Caco-2 (cell line): ENCODE results near the gene ATG101. TPM values are rescaled to one million over a fixed set of nuclear protein-coding genes. Genes with fewer than 3 reads are reported as not detected.

Experiments
- BruUV-seq: library from RNA; stranded (reverse); fragments of 400-500 nt; replicated peaks from 2 replicates; lab custom pipeline; 2021; lab: Mats Ljungman, UMichigan
- CTCF ChIA-PET: fragments of 300-600 bp; sonication (Branson Sonifier 250); formaldehyde crosslinking; loops from one replicate; lab custom pipeline; 2022; ENCODE audit warnings: antibody characterized with exemption; lab: Charles Lee
- POLR2A ChIA-PET: fragments of 300-600 bp; sonication (Branson Sonifier 250); formaldehyde crosslinking; loops from one replicate; lab custom pipeline; 2022; ENCODE audit warnings: antibody characterized with exemption; lab: Charles Lee
- DNase-seq, 2 experiments: peaks; one replicate each; pipeline versions ENCODE4 v3.0.0 to v3.0.0-alpha.2; 2020 to 2022
- H3K27me3 ChIP-seq: replicated peaks from 2 replicates; pipeline ENCODE4 v1.6.0; 2011; ENCODE audit warnings: low read length; ENCODE audit not compliant: control insufficient read depth, insufficient read depth
- H3K36me3 ChIP-seq: 2 replicates; pipeline ENCODE4 v1.5.1; 2011; ENCODE audit warnings: low read length; ENCODE audit not compliant: control insufficient read depth, insufficient read depth
- H3K4me1 ChIP-seq: fragments of 250-450 bp; sonication (Bioruptor Pico); 2 replicates; pipeline ENCODE4 v1.5.1; 2020; ENCODE audit warnings: mild to moderate bottlenecking
- H3K4me3 ChIP-seq: 2 replicates; pipeline ENCODE4 v1.5.1; 2011; ENCODE audit warnings: low read depth, mild to moderate bottlenecking, control low read depth, low read length
- H3K9me3 ChIP-seq: fragments of 250-450 bp; sonication (Bioruptor Pico); 2 replicates; pipeline ENCODE4 v1.5.1; 2020; ENCODE audit warnings: mild to moderate bottlenecking, moderate library complexity
- H3K27ac Mint-ChIP-seq: one replicate; pipeline ENCODE4 v1.8.0; 2022; ENCODE audit warnings: mixed read lengths; ENCODE audit not compliant: unreplicated experiment
- H3K27me3 Mint-ChIP-seq: one replicate; pipeline ENCODE4 v1.8.0; 2022; ENCODE audit warnings: mixed read lengths; ENCODE audit not compliant: insufficient read depth, unreplicated experiment
- H3K36me3 Mint-ChIP-seq: one replicate; pipeline ENCODE4 v1.8.0; 2022; ENCODE audit warnings: mild to moderate bottlenecking, mixed read lengths; ENCODE audit not compliant: insufficient read depth, unreplicated experiment
- H3K4me1 Mint-ChIP-seq: one replicate; pipeline ENCODE4 v1.8.0; 2022; ENCODE audit warnings: low read depth, mixed read lengths; ENCODE audit not compliant: unreplicated experiment
- H3K4me3 Mint-ChIP-seq: one replicate; pipeline ENCODE4 v1.8.0; 2022; ENCODE audit warnings: mild to moderate bottlenecking, moderate library complexity, mixed read lengths; ENCODE audit not compliant: unreplicated experiment
- H3K9me3 Mint-ChIP-seq: one replicate; pipeline ENCODE4 v1.8.0; 2022; ENCODE audit warnings: mixed read lengths; ENCODE audit not compliant: unreplicated experiment
- CTCF ChIP-seq, 2 experiments: fragments of 200-600 bp in 1 of 2; IDR thresholded peaks; 1 replicate in 1 of 2; 2 replicates in 1 of 2; pipeline versions ENCODE4 v1.5.1 to v1.8.0; 2011 to 2022; ENCODE audit warnings: antibody characterized with exemption in 1 of 2, control low read depth in 1 of 2, inconsistent platforms in 1 of 2, low read depth in 1 of 2, low read length in 1 of 2, mild to moderate bottlenecking in 1 of 2, moderate library complexity in 1 of 2; ENCODE audit not compliant: insufficient read depth in 1 of 2, severe bottlenecking in 1 of 2, unreplicated experiment in 1 of 2
- intact Hi-C: fragments of 100-400 bp; cut with micrococcal nuclease; formaldehyde crosslinking; loops from one replicate; pipeline ENCODE4 v1.10.0; 2022; ENCODE audit not compliant: unreplicated experiment
- total RNA-seq: library from RNA; stranded (reverse); gene quantifications from 2 replicates; pipeline ENCODE4 v1.2.3, GENCODE V29; 2022

Gene ATG101
- total RNA-seq, 1 experiment from 2014 or later = 78.0 TPM

GRCh38 chr12:52087961-52088820, 18.4 kb downstream of the ATG101 start:
- H3K9me3 Mint-ChIP-seq = no peaks in the 10 kb centered on the region
- H3K27me3 ChIP-seq = no peaks in the 10 kb centered on the region
- peaks cover 16% of the 10 kb centered on the region for H3K4me1 Mint-ChIP-seq
- ChIA-PET CTCF (interaction anchor here (0.7 to 2.2 kb wide), 3 partner anchors 63 to 96 kb away, joined by 3 to 12 read pairs (median 3); no protein-coding TSS in a partner anchor), POLR2A (no interaction called here)
- DNase-seq = no peak
- no TSS peak for BruUV-seq
- H3K4me3 ChIP-seq = no peak overlapping the region
- H3K9me3 ChIP-seq = no peaks in the 10 kb centered on the region
- peaks cover 7% of the 10 kb centered on the region for H3K27me3 Mint-ChIP-seq
- H3K36me3 ChIP-seq = no peaks in the 10 kb centered on the region; the same call in 1 of the 2 replicates
- H3K36me3 Mint-ChIP-seq = peaks cover 5% of the 10 kb centered on the region
- H3K4me1 ChIP-seq = peaks cover 12% of the 10 kb centered on the region
- TF ChIP-seq CTCF (IDR thresholded peaks at IDR 0.05; ENCODE audit: insufficient read depth in 1 of 2, low read depth in 1 of 2, low read length in 1 of 2, severe bottlenecking in 1 of 2, unreplicated experiment in 1 of 2) = no peak
- intact Hi-C loops = no loop called here
- H3K27ac Mint-ChIP-seq = no peak overlapping the region
- no peak overlapping the region for H3K4me3 Mint-ChIP-seq

GRCh38 chr12:52089491-52089890, 19.7 kb downstream of the ATG101 start:
- no TSS peak for BruUV-seq
- Histone ChIP-seq H3K27me3 (no peaks in the 10 kb centered on the region), H3K36me3 (no peaks in the 10 kb centered on the region), H3K4me3 (no peak overlapping the region), H3K9me3 (no peaks in the 10 kb centered on the region), H3K4me1 (peaks cover 12% of the 10 kb centered on the region)
- intact Hi-C loops = no loop called here
- H3K4me1 Mint-ChIP-seq = peaks cover 11% of the 10 kb centered on the region
- H3K27ac Mint-ChIP-seq = no peak overlapping the region
- H3K27me3 Mint-ChIP-seq = peaks cover 7% of the 10 kb centered on the region
- DNase-seq = no peak
- no peaks in the 10 kb centered on the region for H3K9me3 Mint-ChIP-seq
- no peak for TF ChIP-seq CTCF (IDR thresholded peaks at IDR 0.05; ENCODE audit: insufficient read depth in 1 of 2, low read depth in 1 of 2, low read length in 1 of 2, severe bottlenecking in 1 of 2, unreplicated experiment in 1 of 2)
- no peak overlapping the region for H3K4me3 Mint-ChIP-seq
- ChIA-PET CTCF (no interaction called here), POLR2A (no interaction called here)
- peaks cover 5% of the 10 kb centered on the region for H3K36me3 Mint-ChIP-seq

- POLR2A ChIA-PET = no interaction called here
- no TSS peak for BruUV-seq
- H3K27me3 Mint-ChIP-seq = peaks cover 7% of the 10 kb centered on the region
These were observed 20.5 kb downstream of the ATG101 start for GRCh38 chr12:52090291-52090690.

More at GRCh38 chr12:52090291-52090690, 20.5 kb downstream of the ATG101 start:
- Mint-ChIP-seq H3K4me1 (peaks cover 11% of the 10 kb centered on the region), H3K36me3 (peaks cover 5% of the 10 kb centered on the region), H3K9me3 (no peaks in the 10 kb centered on the region), H3K27ac (no peak overlapping the region), H3K4me3 (no peak overlapping the region)
- DNase-seq = no peak
- CTCF ChIA-PET = interaction anchor here (1.9 kb wide), 1 partner anchor 65 kb away, joined by 13 read pairs; no protein-coding TSS in a partner anchor
- Histone ChIP-seq H3K27me3 (no peaks in the 10 kb centered on the region), H3K36me3 (no peaks in the 10 kb centered on the region), H3K4me1 (peaks cover 12% of the 10 kb centered on the region), H3K9me3 (no peaks in the 10 kb centered on the region), H3K4me3 (no peak overlapping the region)
- intact Hi-C loops = no loop called here
- TF ChIP-seq CTCF (IDR thresholded peaks at IDR 0.05; ENCODE audit: insufficient read depth in 1 of 2, low read depth in 1 of 2, low read length in 1 of 2, severe bottlenecking in 1 of 2, unreplicated experiment in 1 of 2) = no peak
